Transverse colon (tissue), 4 donors: ENCODE results near the gene NRIP2. TPM values are rescaled to one million over a fixed set of nuclear protein-coding genes. Genes with fewer than 3 reads are reported as not detected.

ENCODE experiments used
- DNase-seq: peaks from one replicate; pipeline ENCODE4 v3.0.0-alpha.2; 2019
- H3K27ac ChIP-seq, 4 donors: fragments of 200-600 bp; sonication (generic); 2 replicates each; pipeline ENCODE4 v1.5.1; 2016 to 2018; ENCODE audit warnings: inconsistent platforms in 4 of 4
- H3K27me3 ChIP-seq: fragments of 200-600 bp; sonication (generic); 2 replicates; pipeline ENCODE4 v1.5.1; 2017; ENCODE audit warnings: inconsistent platforms
- H3K36me3 ChIP-seq, 4 donors: fragments of 200-600 bp; sonication (generic); 2 replicates each; pipeline ENCODE4 v1.5.1; 2017 to 2019; ENCODE audit warnings: inconsistent platforms in 4 of 4
- H3K4me1 ChIP-seq, 4 donors: fragments of 200-600 bp; sonication (generic); 2 replicates each; pipeline ENCODE4 v1.5.1; 2017 to 2020; ENCODE audit warnings: inconsistent platforms in 4 of 4
- H3K4me3 ChIP-seq, 4 donors: fragments of 200-600 bp; sonication (generic); 1 replicate in 1 of 4; 2 replicates in 3 of 4; pipeline versions ENCODE4 v1.5.1 to v1.6.1; 2017 to 2019; ENCODE audit warnings: inconsistent platforms in 4 of 4
- H3K9me3 ChIP-seq, 2 donors: fragments of 200-600 bp; sonication (generic); 2 replicates each; pipeline ENCODE4 v1.5.1; 2017 to 2019; ENCODE audit warnings: inconsistent platforms in 2 of 2
- EP300 ChIP-seq: sonication (generic); formaldehyde crosslinking; IDR thresholded peaks from one replicate; pipeline ENCODE4 v1.6.1; 2017; ENCODE audit warnings: antibody characterized with exemption, low read depth
- POLR2A ChIP-seq: fragments of 450-650 bp; IDR thresholded peaks from one replicate; pipeline ENCODE4 v1.6.1; 2016; ENCODE audit warnings: antibody characterized with exemption, mild to moderate bottlenecking, moderate library complexity
- POLR2AphosphoS5 ChIP-seq, 3 donors: sonication (generic); formaldehyde crosslinking; IDR thresholded peaks; one replicate each; pipeline ENCODE4 v1.6.1; 2016; ENCODE audit warnings: antibody characterized with exemption in 3 of 3
- WGBS, 2 donors: methylation state at CpG; one replicate each; pipeline ENCODE4 v1.1.5; 2018; ENCODE audit warnings: low coverage in 1 of 2; 5-methylcytosine and 5-hydroxymethylcytosine counted together
- in situ Hi-C, 4 donors: fragments of 200-750 bp; cut with MboI; loops; one replicate each; pipeline versions ENCODE4 v1.15.0 to v1.15.1; 2017; ENCODE audit warnings: low sequenced_read_pairs in 3 of 4, low pct_ligation_motif_present in 1 of 4, low pct_unique_long_range_greater_than_20kb in 1 of 4
- intact Hi-C: fragments of 100-400 bp; cut with DNase I; formaldehyde crosslinking; loops from one replicate; pipeline ENCODE4 v1.15.1; 2023; ENCODE audit warnings: low total_unique reads
- total RNA-seq, 4 donors: library from RNA; depleted of rRNA; stranded (reverse); fragments of >200 nt; gene quantifications; one replicate each; pipeline ENCODE4 v1.1.0, GENCODE V29; 2016
- TF ChIP-seq, protein P1 (sequence below), 5 experiments: fragments of 200-600 bp in 3 of 5; fragments of 450-650 bp in 2 of 5; sonication (generic) in 3 of 5; IDR thresholded peaks; 1 replicate in 2 of 5; 2 replicates in 3 of 5; pipeline ENCODE4 v1.5.1; 2016 to 2017; ENCODE audit warnings: antibody characterized with exemption in 5 of 5, inconsistent platforms in 3 of 5, mild to moderate bottlenecking in 2 of 5, moderate library complexity in 1 of 5

Gene NRIP2, protein sequence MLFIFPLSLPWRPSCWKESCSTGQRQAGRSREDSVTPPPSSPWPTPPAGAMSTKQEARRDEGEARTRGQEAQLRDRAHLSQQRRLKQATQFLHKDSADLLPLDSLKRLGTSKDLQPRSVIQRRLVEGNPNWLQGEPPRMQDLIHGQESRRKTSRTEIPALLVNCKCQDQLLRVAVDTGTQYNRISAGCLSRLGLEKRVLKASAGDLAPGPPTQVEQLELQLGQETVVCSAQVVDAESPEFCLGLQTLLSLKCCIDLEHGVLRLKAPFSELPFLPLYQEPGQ
- under 1 TPM in 3 of 4 donors, not detected in 1; 0.14 to 0.32 (median 0.20) TPM for total RNA-seq

DNA sequence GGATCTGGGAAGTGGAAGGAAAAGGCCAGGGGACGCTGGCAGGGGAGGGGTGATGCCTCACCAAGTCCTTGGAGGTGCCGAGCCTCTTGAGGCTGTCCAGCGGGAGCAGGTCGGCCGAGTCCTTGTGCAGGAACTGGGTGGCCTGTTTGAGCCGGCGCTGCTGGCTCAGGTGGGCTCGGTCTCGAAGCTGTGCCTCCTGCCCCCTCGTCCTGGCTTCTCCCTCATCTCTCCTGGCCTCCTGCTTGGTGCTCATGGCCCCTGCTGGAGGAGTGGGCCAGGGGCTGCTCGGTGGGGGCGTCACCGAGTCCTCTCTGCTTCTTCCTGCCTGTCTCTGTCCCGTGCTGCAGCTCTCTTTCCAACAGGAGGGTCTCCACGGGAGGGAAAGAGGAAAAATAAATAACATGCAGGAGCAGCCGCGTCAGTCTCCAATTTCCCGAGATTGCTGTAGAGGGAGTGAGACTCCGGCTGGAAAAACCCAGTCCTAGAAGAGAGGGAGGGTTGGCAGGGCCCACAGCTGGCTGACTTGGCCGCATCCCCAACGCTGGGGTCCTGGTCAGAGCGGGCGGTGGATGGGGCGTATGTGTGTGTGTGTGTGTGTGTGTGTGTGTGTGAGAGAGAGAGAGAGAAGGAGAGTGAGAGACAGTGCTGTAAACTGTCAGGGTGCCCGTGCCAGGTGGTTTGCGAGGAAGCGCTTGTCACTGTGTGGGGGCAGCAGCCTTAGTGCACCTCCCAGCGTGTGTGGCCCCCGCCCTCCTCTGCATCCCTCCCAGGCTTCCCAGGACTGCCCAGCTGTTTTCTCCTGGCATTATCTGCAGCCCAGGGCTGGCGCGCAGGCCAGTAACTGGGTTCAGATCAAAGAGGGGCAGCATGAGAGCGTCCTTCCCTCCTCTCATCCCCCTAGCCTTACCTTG, at the start of gene NRIP2:
TSS of gene NRIP2 (minus strand) at position 455 of the 911 bp plus-strand sequence. CDS start at position 403, 52 bp downstream.
- peak within 1 kb of the TSS in 1 of 4 donors; percentile 24 for H3K27ac ChIP-seq
- no peaks in the 10 kb centered on the region for H3K36me3 ChIP-seq
- TF ChIP-seq POLR2AphosphoS5 (IDR thresholded peaks at IDR 0.05): no peak
- TF ChIP-seq, protein P1, sequence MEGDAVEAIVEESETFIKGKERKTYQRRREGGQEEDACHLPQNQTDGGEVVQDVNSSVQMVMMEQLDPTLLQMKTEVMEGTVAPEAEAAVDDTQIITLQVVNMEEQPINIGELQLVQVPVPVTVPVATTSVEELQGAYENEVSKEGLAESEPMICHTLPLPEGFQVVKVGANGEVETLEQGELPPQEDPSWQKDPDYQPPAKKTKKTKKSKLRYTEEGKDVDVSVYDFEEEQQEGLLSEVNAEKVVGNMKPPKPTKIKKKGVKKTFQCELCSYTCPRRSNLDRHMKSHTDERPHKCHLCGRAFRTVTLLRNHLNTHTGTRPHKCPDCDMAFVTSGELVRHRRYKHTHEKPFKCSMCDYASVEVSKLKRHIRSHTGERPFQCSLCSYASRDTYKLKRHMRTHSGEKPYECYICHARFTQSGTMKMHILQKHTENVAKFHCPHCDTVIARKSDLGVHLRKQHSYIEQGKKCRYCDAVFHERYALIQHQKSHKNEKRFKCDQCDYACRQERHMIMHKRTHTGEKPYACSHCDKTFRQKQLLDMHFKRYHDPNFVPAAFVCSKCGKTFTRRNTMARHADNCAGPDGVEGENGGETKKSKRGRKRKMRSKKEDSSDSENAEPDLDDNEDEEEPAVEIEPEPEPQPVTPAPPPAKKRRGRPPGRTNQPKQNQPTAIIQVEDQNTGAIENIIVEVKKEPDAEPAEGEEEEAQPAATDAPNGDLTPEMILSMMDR (IDR thresholded peaks at IDR 0.05): no peak
- TF ChIP-seq POLR2A: no peak
- no peak for TF ChIP-seq EP300
- no peaks in the 10 kb centered on the region for H3K27me3 ChIP-seq
- H3K4me1 ChIP-seq: peaks cover 0 to 13% (median 7%) of the 10 kb centered on the region in 4 donors
- peak within 1 kb of the TSS in 2 of 4 donors; percentile 2 to 17 for H3K4me3 ChIP-seq
- no peak for DNase-seq
- in situ Hi-C loops (no loop called here), intact Hi-C loops (no loop called here)
- H3K9me3 ChIP-seq: no peaks in the 10 kb centered on the region
- WGBS, 2 donors: 9 to 35% methylated on average over 7 to 32 of the region's 32 CpGs

- no peak for DNase-seq
- intact Hi-C loops: no loop called here
- H3K4me3 ChIP-seq: no peak overlapping the region
- in situ Hi-C loops: no loop called here
- H3K27me3 ChIP-seq: no peaks in the 10 kb centered on the region
- no peaks in the 10 kb centered on the region for H3K36me3 ChIP-seq
- H3K27ac ChIP-seq: no peak overlapping the region
- 94 to 100% methylated on average over 1 to 3 of the region's 3 CpGs for WGBS, 2 donors
- no peaks in the 10 kb centered on the region for H3K9me3 ChIP-seq
- TF ChIP-seq, protein P1 (IDR thresholded peaks at IDR 0.05): no peak
- no peak for TF ChIP-seq EP300
- no peak for TF ChIP-seq POLR2A
- no peak for TF ChIP-seq POLR2AphosphoS5 (IDR thresholded peaks at IDR 0.05)
- H3K4me1 ChIP-seq: peaks cover 11 to 23% (median 15%) of the 10 kb centered on the region in 4 donors
Observed at GRCh38 chr12:2879853-2880252, 45.0 kb upstream of the NRIP2 start.

- intact Hi-C loops: no loop called here
- Histone ChIP-seq H3K27ac (peak overlapping the region; percentile 93 to 97 (median 95)), H3K4me3 (peak overlapping the region in 3 of 4 donors; percentile 75 to 90 (median 87)), H3K27me3 (no peaks in the 10 kb centered on the region), H3K4me1 (peaks cover 11 to 23% (median 15%) of the 10 kb centered on the region in 4 donors), H3K9me3 (no peaks in the 10 kb centered on the region), H3K36me3 (no peaks in the 10 kb centered on the region)
- no peak for DNase-seq
- 22 to 26% methylated on average over 8 to 16 of the region's 16 CpGs for WGBS, 2 donors
- no peak for TF ChIP-seq EP300
- TF ChIP-seq POLR2AphosphoS5 (IDR thresholded peaks at IDR 0.05): no peak
- no peak for TF ChIP-seq POLR2A
- TF ChIP-seq, protein P1 (IDR thresholded peaks at IDR 0.05): no peak
- in situ Hi-C loops: no loop called here
Observed at GRCh38 chr12:2877953-2878732, 43.3 kb upstream of the NRIP2 start.
